ENCODE data around the gene CBX3. TPM values are rescaled to one million over a fixed set of nuclear protein-coding genes. Genes with fewer than 3 reads are reported as not detected.

CBX3 gene
- total and polyA plus RNA-seq, 2 experiments from 2014 or later = 236 to 249 TPM

- Histone ChIP-seq H3K9me2 (ENCODE audit: insufficient read depth) (no peaks in the 10 kb centered on the region), H3K4me2 (no peak overlapping the region), H2AFZ (no peak overlapping the region), H3K4me3 (no peak overlapping the region), H3K4me1 (ENCODE audit: insufficient read depth) (peaks cover 3% of the 10 kb centered on the region; the same call in 1 of the 2 replicates), H4K20me1 (replicated peaks; ENCODE audit: insufficient read depth) (peaks cover 2% of the 10 kb centered on the region; the same call in 1 of the 2 replicates), H3K36me3 (ENCODE audit: insufficient read depth) (peaks cover 13% of the 10 kb centered on the region), H3K27me3 (ENCODE audit: insufficient read depth) (no peaks in the 10 kb centered on the region), H3K79me2 (replicated peaks; ENCODE audit: insufficient read depth) (peaks cover under 1% of the 10 kb centered on the region; the same call in 1 of the 2 replicates), H3K27ac (ENCODE audit: low read depth) (peak overlapping the region; percentile 68), H3F3A (replicated peaks; ENCODE audit: low read depth) (peaks cover 65% of the 10 kb centered on the region)
- H3K4me1 Mint-ChIP-seq = peaks cover 57% of the 10 kb centered on the region
- no peak for ATAC-seq
- H3K9me3 Mint-ChIP-seq = peaks cover 3% of the 10 kb centered on the region; the same call in 2 of the 3 replicates
- no peak overlapping the region for H3K4me3 Mint-ChIP-seq
- H3K36me3 Mint-ChIP-seq (ENCODE audit: low read depth) = peaks cover 81% of the 10 kb centered on the region
- TF ChIP-seq POLR2AphosphoS5 (IDR thresholded peaks at IDR 0.05; ENCODE audit: low read depth) (peak; percentile 20; the same call in 1 of the 2 replicates), ETS1 (IDR thresholded peaks at IDR 0.05) (no peak)
- peaks cover 56% of the 10 kb centered on the region for H3K27me3 Mint-ChIP-seq (ENCODE audit: insufficient read depth, low read depth, poor library complexity)
- DNase-seq (ENCODE audit: low spot score) = no peak
- peak overlapping the region; percentile 84 for H3K27ac Mint-ChIP-seq
Measured at GRCh38 chr7:26185131-26185843, 16.3 kb upstream of the CBX3 start.

GRCh38 chr7:26185844-26186180 lies 15.7 kb upstream of the CBX3 start:
- H3K27me3 Mint-ChIP-seq (ENCODE audit: insufficient read depth, low read depth, poor library complexity) = peaks cover 55% of the 10 kb centered on the region
- peaks cover 18% of the 10 kb centered on the region for H3K36me3 ChIP-seq (ENCODE audit: insufficient read depth)
- peaks cover 81% of the 10 kb centered on the region for H3K36me3 Mint-ChIP-seq (ENCODE audit: low read depth)
- H3K9me2 ChIP-seq (ENCODE audit: insufficient read depth) = no peaks in the 10 kb centered on the region
- peak overlapping the region; percentile 84 for H3K27ac Mint-ChIP-seq
- DNase-seq (ENCODE audit: low spot score) = no peak
- no peak overlapping the region; the same call in 1 of the 2 replicates for H3K27ac ChIP-seq (ENCODE audit: low read depth)
- peaks cover 57% of the 10 kb centered on the region for H3K4me1 Mint-ChIP-seq
- H3K4me3 Mint-ChIP-seq = no peak overlapping the region
- no peaks in the 10 kb centered on the region for H3K27me3 ChIP-seq (ENCODE audit: insufficient read depth)
- no peak for TF ChIP-seq ZNF114 (CRISPR knock-in tag; IDR thresholded peaks at IDR 0.05)
- no peak for TF ChIP-seq POLR2AphosphoS5 (IDR thresholded peaks at IDR 0.05; ENCODE audit: low read depth)
- TF ChIP-seq JUNB (IDR thresholded peaks at IDR 0.05; ENCODE audit: unreplicated experiment) = no peak
- no peak for TF ChIP-seq CREB1 (CRISPR knock-in tag; IDR thresholded peaks at IDR 0.05; ENCODE audit: low read depth)
- TF ChIP-seq REST (IDR thresholded peaks at IDR 0.05; ENCODE audit: unreplicated experiment) = no peak
- TF ChIP-seq ETS1 (IDR thresholded peaks at IDR 0.05) = no peak
- no peak for TF ChIP-seq EZH2phosphoT487 (IDR thresholded peaks at IDR 0.05; ENCODE audit: unreplicated experiment)
- H3K4me3 ChIP-seq = no peak overlapping the region
- no peak overlapping the region for H2AFZ ChIP-seq
- no peaks in the 10 kb centered on the region; the same call in 1 of the 2 replicates for H3K79me2 ChIP-seq (replicated peaks; ENCODE audit: insufficient read depth)
- H3F3A ChIP-seq (replicated peaks; ENCODE audit: low read depth) = peaks cover 70% of the 10 kb centered on the region
- H3K9me3 Mint-ChIP-seq = peaks cover 3% of the 10 kb centered on the region; the same call in 2 of the 3 replicates
- no peak overlapping the region for H3K4me2 ChIP-seq
- no peaks in the 10 kb centered on the region; the same call in 1 of the 2 replicates for H3K4me1 ChIP-seq (ENCODE audit: insufficient read depth)
- no peak for ATAC-seq
- H4K20me1 ChIP-seq (replicated peaks; ENCODE audit: insufficient read depth) = peaks cover 8% of the 10 kb centered on the region

Data from GM23338 (cell line).